HUES64 (cell line): ENCODE results near the gene NR4A2.

Source experiments
- H3K27ac ChIP-seq: 2 replicates; pipeline ENCODE4 v1.7.0; 2013; ENCODE audit warnings: low read depth, low read length, inconsistent platforms
- H3K27me3 ChIP-seq: 2 replicates; pipeline ENCODE4 v1.6.1; 2013; ENCODE audit warnings: mild to moderate bottlenecking, low read length; ENCODE audit not compliant: insufficient read depth
- H3K36me3 ChIP-seq: 2 replicates; pipeline ENCODE4 v1.6.1; 2013; ENCODE audit warnings: mild to moderate bottlenecking, low read length; ENCODE audit not compliant: insufficient read depth
- H3K4me1 ChIP-seq: 2 replicates; pipeline ENCODE4 v1.6.1; 2013; ENCODE audit warnings: mild to moderate bottlenecking, low read length, moderate library complexity; ENCODE audit not compliant: insufficient read depth
- H3K4me3 ChIP-seq: 2 replicates; pipeline ENCODE4 v1.5.1; 2013; ENCODE audit warnings: mild to moderate bottlenecking, low read length, moderate library complexity
- H3K9ac ChIP-seq: 2 replicates; pipeline ENCODE4 v1.6.1; 2013; ENCODE audit warnings: mild to moderate bottlenecking, low read depth, low read length
- H3K9me3 ChIP-seq: 2 replicates; pipeline ENCODE4 v1.6.1; 2013; ENCODE audit warnings: low read depth, low read length; ENCODE audit not compliant: insufficient read depth
- WGBS: fragments of 150-250, 120-280 bp; methylation state at CpG from one replicate; pipeline ENCODE4 v1.1.7; 2013; ENCODE audit warnings: missing lambda C conversion rate; 5-methylcytosine and 5-hydroxymethylcytosine counted together

The NR4A2 gene

GRCh38 chr2:156349161-156349560, 16.6 kb upstream of the NR4A2 start:
- Histone ChIP-seq H3K27me3 (peaks cover 2% of the 10 kb centered on the region; the same call in 1 of the 2 replicates), H3K9ac (no peak overlapping the region), H3K4me1 (peaks cover 8% of the 10 kb centered on the region; the same call in 1 of the 2 replicates), H3K9me3 (peaks cover 3% of the 10 kb centered on the region; the same call in 1 of the 2 replicates), H3K27ac (no peak overlapping the region), H3K36me3 (no peaks in the 10 kb centered on the region), H3K4me3 (no peak overlapping the region)

GRCh38 chr2:156347431-156347830, 14.9 kb upstream of the NR4A2 start:
- Histone ChIP-seq H3K9me3 (peaks cover 3% of the 10 kb centered on the region; the same call in 1 of the 2 replicates), H3K4me1 (peaks cover 15% of the 10 kb centered on the region; the same call in 1 of the 2 replicates), H3K27ac (no peak overlapping the region), H3K27me3 (peaks cover 14% of the 10 kb centered on the region), H3K36me3 (no peaks in the 10 kb centered on the region), H3K9ac (no peak overlapping the region), H3K4me3 (no peak overlapping the region)
- 89% methylated on average over 3 of the region's 3 CpGs for WGBS

GRCh38 chr2:156346731-156347130, 14.2 kb upstream of the NR4A2 start:
- Histone ChIP-seq H3K27ac (no peak overlapping the region), H3K4me1 (peaks cover 15% of the 10 kb centered on the region; the same call in 1 of the 2 replicates), H3K36me3 (no peaks in the 10 kb centered on the region), H3K27me3 (peaks cover 14% of the 10 kb centered on the region), H3K9ac (no peak overlapping the region), H3K9me3 (peaks cover 3% of the 10 kb centered on the region; the same call in 1 of the 2 replicates), H3K4me3 (no peak overlapping the region)
- WGBS = 77% methylated on average over 4 of the region's 4 CpGs

GRCh38 chr2:156345582-156345981, 13.1 kb upstream of the NR4A2 start:
- Histone ChIP-seq H3K27ac (no peak overlapping the region), H3K27me3 (peaks cover 19% of the 10 kb centered on the region), H3K9me3 (peaks cover 3% of the 10 kb centered on the region; the same call in 1 of the 2 replicates), H3K4me1 (peaks cover 13% of the 10 kb centered on the region; the same call in 1 of the 2 replicates), H3K36me3 (no peaks in the 10 kb centered on the region), H3K4me3 (no peak overlapping the region), H3K9ac (no peak overlapping the region)
- WGBS = 87% methylated on average over 2 of the region's 3 CpGs

- no peak overlapping the region for H3K9ac ChIP-seq
- peaks cover 17% of the 10 kb centered on the region for H3K4me1 ChIP-seq
- H3K36me3 ChIP-seq = no peaks in the 10 kb centered on the region
- H3K9me3 ChIP-seq = no peaks in the 10 kb centered on the region
- H3K4me3 ChIP-seq = no peak overlapping the region
- 94% methylated on average over 2 of the region's 2 CpGs for WGBS
- no peak overlapping the region for H3K27ac ChIP-seq
- peaks cover 24% of the 10 kb centered on the region for H3K27me3 ChIP-seq
Observed at GRCh38 chr2:156343940-156344301, 11.4 kb upstream of the NR4A2 start.

GRCh38 chr2:156343096-156343939, 10.8 kb upstream of the NR4A2 start:
- peak overlapping the region; percentile 89 for H3K9ac ChIP-seq
- H3K36me3 ChIP-seq = no peaks in the 10 kb centered on the region
- no peaks in the 10 kb centered on the region for H3K9me3 ChIP-seq
- H3K27ac ChIP-seq = peak overlapping the region; percentile 94; the same call in 1 of the 2 replicates
- H3K4me1 ChIP-seq = peaks cover 23% of the 10 kb centered on the region
- H3K4me3 ChIP-seq = peak overlapping the region; percentile 70
- peaks cover 24% of the 10 kb centered on the region for H3K27me3 ChIP-seq
- 28% methylated on average over 4 of the region's 6 CpGs for WGBS

GRCh38 chr2:156342254-156343095, 10.0 kb upstream of the NR4A2 start:
- H3K27ac ChIP-seq = peak overlapping the region; percentile 94

GRCh38 chr2:156341452-156342253, 9.1 kb upstream of the NR4A2 start:
- H3K27ac ChIP-seq = peak overlapping the region; percentile 94
- peak overlapping the region; percentile 70 for H3K4me3 ChIP-seq
- peaks cover 26% of the 10 kb centered on the region for H3K4me1 ChIP-seq
- peaks cover 24% of the 10 kb centered on the region for H3K27me3 ChIP-seq
- no peaks in the 10 kb centered on the region for H3K36me3 ChIP-seq
- H3K9ac ChIP-seq = peak overlapping the region; percentile 89
- H3K9me3 ChIP-seq = no peaks in the 10 kb centered on the region
- WGBS = under 1% methylated on average over 62 of the region's 62 CpGs

More at GRCh38 chr2:156342254-156343095, 10.0 kb upstream of the NR4A2 start:
- Histone ChIP-seq H3K9me3 (no peaks in the 10 kb centered on the region), H3K4me3 (peak overlapping the region; percentile 70), H3K4me1 (peaks cover 27% of the 10 kb centered on the region), H3K9ac (peak overlapping the region; percentile 89), H3K36me3 (no peaks in the 10 kb centered on the region), H3K27me3 (peaks cover 24% of the 10 kb centered on the region)
- WGBS = under 1% methylated on average over 82 of the region's 86 CpGs

GRCh38 chr2:156340804-156341451, 8.4 kb upstream of the NR4A2 start:
- H3K9ac ChIP-seq = peak overlapping the region; percentile 89
- 11% methylated on average over 14 of the region's 15 CpGs for WGBS
- peaks cover 24% of the 10 kb centered on the region for H3K27me3 ChIP-seq
- peaks cover 23% of the 10 kb centered on the region for H3K4me1 ChIP-seq
- no peaks in the 10 kb centered on the region for H3K9me3 ChIP-seq
- H3K36me3 ChIP-seq = no peaks in the 10 kb centered on the region
- H3K4me3 ChIP-seq = peak overlapping the region; percentile 70
- peak overlapping the region; percentile 94 for H3K27ac ChIP-seq

GRCh38 chr2:156340377-156340776, 7.9 kb upstream of the NR4A2 start:
- Histone ChIP-seq H3K9ac (no peak overlapping the region), H3K27me3 (peaks cover 24% of the 10 kb centered on the region), H3K9me3 (no peaks in the 10 kb centered on the region), H3K4me1 (peaks cover 26% of the 10 kb centered on the region), H3K27ac (no peak overlapping the region), H3K4me3 (no peak overlapping the region), H3K36me3 (no peaks in the 10 kb centered on the region)
- no CpG with 5 or more reads among the region's 1 CpG for WGBS
